ENCODE results near the gene NCAPG2. TPM values are rescaled to one million over a fixed set of nuclear protein-coding genes. Genes with fewer than 3 reads are reported as not detected.

The NCAPG2 gene
- polyA plus RNA-seq, 1 of the 3 experiments (the other 2 are of a cell fraction): 25.0 TPM

DNA sequence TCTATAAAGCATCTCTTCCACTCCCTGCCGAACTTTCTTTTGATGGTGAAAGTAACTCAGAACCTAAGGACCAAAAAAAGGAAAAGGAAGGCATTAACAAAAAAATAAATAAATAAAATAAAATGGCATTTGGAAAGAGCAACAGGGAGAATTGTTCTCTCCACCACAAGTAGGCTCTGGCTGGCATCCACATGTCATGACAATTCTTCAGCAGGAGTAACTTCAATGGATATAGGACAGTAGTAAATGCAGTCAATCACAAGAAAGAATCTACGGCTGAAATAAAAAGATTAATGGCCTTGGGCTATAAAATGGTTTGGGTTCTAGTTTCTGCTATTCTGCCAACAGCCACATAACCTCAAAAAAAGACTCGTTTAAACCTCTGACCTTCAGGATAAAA lies 23.9 kb downstream of the NCAPG2 start:
- peaks cover 34 to 39% of the 10 kb centered on the region in 2 experiments for H3K36me3 ChIP-seq (replicated peaks in 1 of 2; ENCODE audit: control insufficient read depth in 1 of 2, insufficient read depth in 2 of 2, low read length in 1 of 2)
- ChIA-PET CTCF (interaction anchor here (1.2 to 1.4 kb wide), 2 partner anchors 10 to 15 kb away, joined by 4 to 5 read pairs; no protein-coding TSS in a partner anchor), POLR2A (no interaction called here)
- peaks cover 15% of the 10 kb centered on the region; the same call in 1 of the 2 replicates for H3K79me2 ChIP-seq (ENCODE audit: insufficient read depth)
- DNase-seq: no peak
- 68% methylated on average over 3 of the region's 3 CpGs for whole genome bisulfite sequencing (ENCODE audit: low lambda C conversion rate)
- peaks cover 10 to 27% of the 10 kb centered on the region in 2 experiments; a peak in 3 of 4 replicates for H3K4me1 ChIP-seq (ENCODE audit: control insufficient read depth in 1 of 2, insufficient read depth in 2 of 2, low read depth in 1 of 2, low read length in 1 of 2)
- no peak overlapping the region for H2AFZ ChIP-seq (ENCODE audit: low read depth)
- peaks cover 6% of the 10 kb centered on the region for H3F3A ChIP-seq (replicated peaks; ENCODE audit: insufficient read depth)
- no peak overlapping the region for H3K4me3 ChIP-seq (ENCODE audit: low read depth in 2 of 2, low read length in 1 of 2)
- H3K27ac ChIP-seq (ENCODE audit: low read depth in 2 of 2, low read length in 1 of 2): no peak overlapping the region
- H4K20me1 ChIP-seq (ENCODE audit: insufficient read depth): no peaks in the 10 kb centered on the region
- H3K9me2 ChIP-seq: no peaks in the 10 kb centered on the region
- no peak overlapping the region for H3K4me2 ChIP-seq
- 0 out of 2 replicates have a peak, but pooled peaks have one; percentile 3 for TF ChIP-seq TCF12 (IDR thresholded peaks at IDR 0.05)
- peak; percentile 30; the same call in 1 of the 2 replicates for TF ChIP-seq PBX3 (IDR thresholded peaks at IDR 0.05)
- no peak for TF ChIP-seq NFIC (IDR thresholded peaks at IDR 0.05; ENCODE audit: borderline replicate concordance)
- no peak for TF ChIP-seq MEF2A (IDR thresholded peaks at IDR 0.05; ENCODE audit: borderline replicate concordance, low read depth)
- TF ChIP-seq ELF1 (IDR thresholded peaks at IDR 0.05): no peak
- H3K9me3 ChIP-seq: no peaks in the 10 kb centered on the region
- no peak overlapping the region for H3K9ac ChIP-seq
- H3K27me3 ChIP-seq (ENCODE audit: insufficient read depth): no peaks in the 10 kb centered on the region

GRCh38 chr7:158676906-158677305 lies 27.7 kb downstream of the NCAPG2 start:
- Histone ChIP-seq H3K27me3 (ENCODE audit: insufficient read depth) (no peaks in the 10 kb centered on the region), H3K4me3 (ENCODE audit: low read depth in 2 of 2, low read length in 1 of 2) (no peak overlapping the region), H3K27ac (ENCODE audit: low read depth in 2 of 2, low read length in 1 of 2) (no peak overlapping the region), H2AFZ (ENCODE audit: low read depth) (no peak overlapping the region), H4K20me1 (ENCODE audit: insufficient read depth) (no peaks in the 10 kb centered on the region), H3K9ac (no peak overlapping the region), H3K79me2 (ENCODE audit: insufficient read depth) (peaks cover 11% of the 10 kb centered on the region; the same call in 1 of the 2 replicates), H3K9me3 (no peaks in the 10 kb centered on the region), H3F3A (replicated peaks; ENCODE audit: insufficient read depth) (no peaks in the 10 kb centered on the region), H3K9me2 (no peaks in the 10 kb centered on the region), H3K4me2 (no peak overlapping the region), H3K36me3 (replicated peaks in 1 of 2; ENCODE audit: control insufficient read depth in 1 of 2, insufficient read depth in 2 of 2, low read length in 1 of 2) (peaks cover 33 to 34% of the 10 kb centered on the region in 2 experiments), H3K4me1 (ENCODE audit: control insufficient read depth in 1 of 2, insufficient read depth in 2 of 2, low read depth in 1 of 2, low read length in 1 of 2) (peaks cover 2 to 19% of the 10 kb centered on the region in 2 experiments; a peak in 3 of 4 replicates)
- CTCF ChIA-PET: no interaction called here
- POLR2A ChIA-PET: no interaction called here
- no peak for TF ChIP-seq MXI1 (IDR thresholded peaks at IDR 0.05; ENCODE audit: low read depth, low read length)
- no peak for TF ChIP-seq FOXM1 (IDR thresholded peaks at IDR 0.05; ENCODE audit: low read depth)
- TF ChIP-seq TCF12 (IDR thresholded peaks at IDR 0.05): no peak
- TF ChIP-seq TEAD4 (IDR thresholded peaks at IDR 0.05; ENCODE audit: borderline replicate concordance, insufficient read depth): no peak
- TF ChIP-seq PBX3 (IDR thresholded peaks at IDR 0.05): no peak
- TF ChIP-seq TAF1 (IDR thresholded peaks at IDR 0.05; ENCODE audit: borderline replicate concordance, low read depth, low read length): no peak
- no peak for TF ChIP-seq RFX5 (IDR thresholded peaks at IDR 0.05; ENCODE audit: low read length)
- TF ChIP-seq POLR2AphosphoS5 (IDR thresholded peaks at IDR 0.05; ENCODE audit: low read depth, low read length): no peak
- TF ChIP-seq USF2 (IDR thresholded peaks at IDR 0.05; ENCODE audit: borderline replicate concordance, low read depth, low read length): no peak
- no peak for TF ChIP-seq ELF1 (IDR thresholded peaks at IDR 0.05)
- no peak for TF ChIP-seq FOSL2 (IDR thresholded peaks at IDR 0.05; ENCODE audit: borderline replicate concordance, low read depth)
- TF ChIP-seq FOXJ3 (CRISPR knock-in tag; IDR thresholded peaks at IDR 0.05): no peak
- no peak for TF ChIP-seq NRF1 (IDR thresholded peaks at IDR 0.05; ENCODE audit: low read depth, low read length)
- TF ChIP-seq, protein P1, sequence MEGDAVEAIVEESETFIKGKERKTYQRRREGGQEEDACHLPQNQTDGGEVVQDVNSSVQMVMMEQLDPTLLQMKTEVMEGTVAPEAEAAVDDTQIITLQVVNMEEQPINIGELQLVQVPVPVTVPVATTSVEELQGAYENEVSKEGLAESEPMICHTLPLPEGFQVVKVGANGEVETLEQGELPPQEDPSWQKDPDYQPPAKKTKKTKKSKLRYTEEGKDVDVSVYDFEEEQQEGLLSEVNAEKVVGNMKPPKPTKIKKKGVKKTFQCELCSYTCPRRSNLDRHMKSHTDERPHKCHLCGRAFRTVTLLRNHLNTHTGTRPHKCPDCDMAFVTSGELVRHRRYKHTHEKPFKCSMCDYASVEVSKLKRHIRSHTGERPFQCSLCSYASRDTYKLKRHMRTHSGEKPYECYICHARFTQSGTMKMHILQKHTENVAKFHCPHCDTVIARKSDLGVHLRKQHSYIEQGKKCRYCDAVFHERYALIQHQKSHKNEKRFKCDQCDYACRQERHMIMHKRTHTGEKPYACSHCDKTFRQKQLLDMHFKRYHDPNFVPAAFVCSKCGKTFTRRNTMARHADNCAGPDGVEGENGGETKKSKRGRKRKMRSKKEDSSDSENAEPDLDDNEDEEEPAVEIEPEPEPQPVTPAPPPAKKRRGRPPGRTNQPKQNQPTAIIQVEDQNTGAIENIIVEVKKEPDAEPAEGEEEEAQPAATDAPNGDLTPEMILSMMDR (IDR thresholded peaks at IDR 0.05): no peak
- TF ChIP-seq RAD21 (IDR thresholded peaks at IDR 0.05; ENCODE audit: low read length): no peak
- no peak for TF ChIP-seq MEF2A (IDR thresholded peaks at IDR 0.05; ENCODE audit: borderline replicate concordance, low read depth)
- no peak for TF ChIP-seq GABPA (IDR thresholded peaks at IDR 0.05; ENCODE audit: low read depth)
- no peak for TF ChIP-seq SIN3A (IDR thresholded peaks at IDR 0.05; ENCODE audit: borderline replicate concordance, low read depth, low read length)
- no peak for TF ChIP-seq YY1 (IDR thresholded peaks at IDR 0.05; ENCODE audit: low read depth)
- 89% methylated on average over 3 of the region's 3 CpGs for WGBS (ENCODE audit: low lambda C conversion rate)
- DNase-seq: no peak

Measured in SK-N-SH (cell line).